ENCODE results near the gene GGCT. TPM values are rescaled to one million over a fixed set of nuclear protein-coding genes. Genes with fewer than 3 reads are reported as not detected.

Gene GGCT
- polyA plus RNA-seq, 1 donor (not counting 4 experiments of a cell fraction or from before 2014, with no cell fraction given), result 59.8 TPM

GRCh38 chr7:30451539-30452279 is 52.9 kb downstream of the GGCT start:
- Histone ChIP-seq H3K4me2 (ENCODE audit: control insufficient read depth, extremely low read depth, insufficient read depth, low read depth, low read length) (no peak overlapping the region), H3K9me3 (ENCODE audit: control insufficient read depth, low read depth, low read length) (no peaks in the 10 kb centered on the region), H3K27ac (ENCODE audit: control insufficient read depth, insufficient read depth, low read length) (no peak overlapping the region), H2AFZ (ENCODE audit: control insufficient read depth, low read length) (no peak overlapping the region), H3K36me3 (ENCODE audit: control insufficient read depth in 2 of 2, extremely low read depth in 1 of 2, insufficient read depth in 2 of 2, low read length in 2 of 2) (peaks cover 17 to 22% of the 10 kb centered on the region in 2 experiments), H3K4me1 (ENCODE audit: control insufficient read depth, extremely low read depth, insufficient read depth, low read length) (no peaks in the 10 kb centered on the region), H3K9me1 (ENCODE audit: control insufficient read depth, extremely low read depth, insufficient read depth, low read length) (no peaks in the 10 kb centered on the region), H3K27me3 (ENCODE audit: control insufficient read depth, extremely low read depth, insufficient read depth, low read length) (no peaks in the 10 kb centered on the region), H3K79me2 (ENCODE audit: control insufficient read depth, insufficient read depth, low read length) (no peaks in the 10 kb centered on the region), H4K20me1 (ENCODE audit: control insufficient read depth, extremely low read depth, insufficient read depth, low read length) (no peaks in the 10 kb centered on the region), H3K9ac (ENCODE audit: control insufficient read depth, extremely low read depth, insufficient read depth, low read length) (no peak overlapping the region), H3K4me3 (ENCODE audit: control insufficient read depth in 2 of 3, extremely low read depth in 1 of 3, insufficient read depth in 2 of 3, low read depth in 1 of 3, low read length in 3 of 3) (no peak overlapping the region)
- TF ChIP-seq CTCF (optimal IDR thresholded peaks at IDR 0.05 in 1 of 3, IDR thresholded peaks at IDR 0.05 in 1 of 3, conservative IDR thresholded peaks at IDR 0.05 in 1 of 3; ENCODE audit: extremely low read depth in 1 of 3, insufficient read depth in 2 of 3, low read length in 3 of 3), result no peak
- FAIRE-seq (no peak), DNase-seq (ENCODE audit: low read depth, low spot score) (no peak)
- dilution Hi-C loops (cut with MboI; ENCODE audit: extremely low pct_ligation_motif_present, low sequenced_read_pairs), result no loop called here

- H3K4me1 ChIP-seq (ENCODE audit: control insufficient read depth, extremely low read depth, insufficient read depth, low read length), result no peaks in the 10 kb centered on the region
- H3K4me3 ChIP-seq (ENCODE audit: control insufficient read depth in 2 of 3, extremely low read depth in 1 of 3, insufficient read depth in 2 of 3, low read depth in 1 of 3, low read length in 3 of 3), result no peak overlapping the region
- H3K9me3 ChIP-seq (ENCODE audit: control insufficient read depth, low read depth, low read length), result no peaks in the 10 kb centered on the region
- no peaks in the 10 kb centered on the region for H4K20me1 ChIP-seq (ENCODE audit: control insufficient read depth, extremely low read depth, insufficient read depth, low read length)
- peaks cover 13 to 16% of the 10 kb centered on the region in 2 experiments for H3K36me3 ChIP-seq (ENCODE audit: control insufficient read depth in 2 of 2, extremely low read depth in 1 of 2, insufficient read depth in 2 of 2, low read length in 2 of 2)
- H3K9ac ChIP-seq (ENCODE audit: control insufficient read depth, extremely low read depth, insufficient read depth, low read length), result no peak overlapping the region
- FAIRE-seq, result no peak
- no peaks in the 10 kb centered on the region for H3K27me3 ChIP-seq (ENCODE audit: control insufficient read depth, extremely low read depth, insufficient read depth, low read length)
- H2AFZ ChIP-seq (ENCODE audit: control insufficient read depth, low read length), result no peak overlapping the region
- H3K9me1 ChIP-seq (ENCODE audit: control insufficient read depth, extremely low read depth, insufficient read depth, low read length), result no peaks in the 10 kb centered on the region
- no peak overlapping the region for H3K27ac ChIP-seq (ENCODE audit: control insufficient read depth, insufficient read depth, low read length)
- TF ChIP-seq CTCF (optimal IDR thresholded peaks at IDR 0.05 in 1 of 3, IDR thresholded peaks at IDR 0.05 in 1 of 3, conservative IDR thresholded peaks at IDR 0.05 in 1 of 3; ENCODE audit: extremely low read depth in 1 of 3, insufficient read depth in 2 of 3, low read length in 3 of 3), result no peak
- TF ChIP-seq EZH2 (IDR thresholded peaks at IDR 0.05; ENCODE audit: low read length), result no peak
- no peaks in the 10 kb centered on the region for H3K79me2 ChIP-seq (ENCODE audit: control insufficient read depth, insufficient read depth, low read length)
- DNase-seq (ENCODE audit: low read depth, low spot score), result no peak
- no peak overlapping the region for H3K4me2 ChIP-seq (ENCODE audit: control insufficient read depth, extremely low read depth, insufficient read depth, low read depth, low read length)
- dilution Hi-C loops (cut with MboI; ENCODE audit: extremely low pct_ligation_motif_present, low sequenced_read_pairs), result no loop called here
Measured at GRCh38 chr7:30450983-30451497, 53.6 kb downstream of the GGCT start.
